CD8-positive, alpha-beta memory T cell (primary cell): ENCODE data around the gene LPP. TPM values are rescaled to one million over a fixed set of nuclear protein-coding genes. Genes with fewer than 3 reads are reported as not detected.

Experiments used
- CTCF ChIA-PET: fragments of 350-600 bp; sonication (Branson Sonifier 250); formaldehyde crosslinking; loops from one replicate; lab custom pipeline; 2021; ENCODE audit warnings: antibody characterized with exemption; lab: Charles Lee
- POLR2A ChIA-PET: fragments of 350-600 bp; sonication (Branson Sonifier 250); formaldehyde crosslinking; loops from one replicate; lab custom pipeline; 2021; ENCODE audit warnings: antibody characterized with exemption; lab: Charles Lee
- DNase-seq, 5 donors: peaks; one replicate each; pipeline versions ENCODE4 v3.0.0 to v3.0.0-alpha.2; 2020 to 2022; ENCODE audit warnings: mixed read lengths in 1 of 5
- H3K27ac ChIP-seq: one replicate; pipeline ENCODE4 v1.7.0; 2013; ENCODE audit warnings: low read depth, mild to moderate bottlenecking, low read length, moderate library complexity
- H3K27me3 ChIP-seq: 2 replicates; pipeline ENCODE4 v1.7.0; 2013; ENCODE audit warnings: low read length, mild to moderate bottlenecking; ENCODE audit not compliant: insufficient read depth, poor library complexity, severe bottlenecking
- H3K36me3 ChIP-seq: 2 replicates; pipeline ENCODE4 v1.7.0; 2013; ENCODE audit warnings: mild to moderate bottlenecking, low read length, moderate library complexity; ENCODE audit not compliant: insufficient read depth
- H3K4me1 ChIP-seq: 2 replicates; pipeline ENCODE4 v1.7.0; 2013; ENCODE audit warnings: mild to moderate bottlenecking, low read length, moderate library complexity; ENCODE audit not compliant: insufficient read depth
- H3K4me3 ChIP-seq: 2 replicates; pipeline ENCODE4 v1.7.0; 2013; ENCODE audit warnings: mild to moderate bottlenecking, low read length
- H3K9me3 ChIP-seq: 2 replicates; pipeline ENCODE4 v1.7.0; 2013; ENCODE audit warnings: mild to moderate bottlenecking, low read length
- H3K27ac Mint-ChIP-seq, 8 donors: one replicate each; pipeline ENCODE4 v1.8.0; 2020 to 2021; ENCODE audit warnings: mixed read lengths in 8 of 8, mild to moderate bottlenecking in 6 of 8, inconsistent platforms in 3 of 8, moderate library complexity in 3 of 8
- H3K27me3 Mint-ChIP-seq, 2 donors: one replicate each; pipeline ENCODE4 v1.8.0; 2020 to 2021; ENCODE audit warnings: mixed read lengths in 2 of 2, mild to moderate bottlenecking in 1 of 2, moderate library complexity in 1 of 2
- H3K36me3 Mint-ChIP-seq, 3 donors: one replicate each; pipeline ENCODE4 v1.8.0; 2020 to 2021; ENCODE audit warnings: mixed read lengths in 3 of 3, inconsistent platforms in 1 of 3, mild to moderate bottlenecking in 1 of 3
- H3K4me1 Mint-ChIP-seq, 3 donors: one replicate each; pipeline ENCODE4 v1.8.0; 2020 to 2021; ENCODE audit warnings: mixed read lengths in 3 of 3, inconsistent platforms in 1 of 3, mild to moderate bottlenecking in 1 of 3
- H3K4me3 Mint-ChIP-seq, 7 donors: one replicate each; pipeline ENCODE4 v1.8.0; 2020 to 2021; ENCODE audit warnings: mixed read lengths in 7 of 7, mild to moderate bottlenecking in 6 of 7, moderate library complexity in 4 of 7, inconsistent platforms in 2 of 7
- H3K9me3 Mint-ChIP-seq, 5 donors: one replicate each; pipeline ENCODE4 v1.8.0; 2020 to 2022; ENCODE audit warnings: mixed read lengths in 5 of 5, mild to moderate bottlenecking in 3 of 5, moderate library complexity in 2 of 5, inconsistent platforms in 1 of 5
- polyA plus RNA-seq: library from polyadenylated mRNA; unstranded; fragments of 300-500 nt; fragmentation: Illumina TruSeq; gene quantifications from one replicate; pipeline ENCODE4 v1.2.3, GENCODE V29; 2021
- total RNA-seq, 2 experiments: library from RNA; stranded (reverse); gene quantifications; one replicate each; pipeline ENCODE4 v1.2.3, GENCODE V29; 2021

Gene LPP
- total and polyA plus RNA-seq, 3 experiments from 2014 or later, result 13.4 to 23.5 (median 18.0) TPM

GRCh38 chr3:188153437-188154013 lies 432 bp upstream of the LPP start:
- DNase-seq, result peak; percentile 8 to 61 (median 36)
- Mint-ChIP-seq H3K4me3 (peak overlapping the region; percentile 83 to 95 (median 90)), H3K27me3 (no peaks in the 10 kb centered on the region), H3K4me1 (peaks cover 49 to 70% (median 55%) of the 10 kb centered on the region in 3 donors), H3K9me3 (no peaks in the 10 kb centered on the region), H3K36me3 (peaks cover 0 to 3% (median 1%) of the 10 kb centered on the region in 3 donors), H3K27ac (peak overlapping the region; percentile 48 to 96 (median 86))
- H3K4me1 ChIP-seq, result peaks cover 25% of the 10 kb centered on the region
- no peaks in the 10 kb centered on the region for H3K36me3 ChIP-seq
- H3K9me3 ChIP-seq, result no peaks in the 10 kb centered on the region
- no peak overlapping the region for H3K27ac ChIP-seq
- CTCF ChIA-PET, result interaction anchor here (0.7 to 2.5 kb wide), 5 partner anchors 18 to 415 kb away, joined by 3 to 9 read pairs (median 3); no protein-coding TSS in a partner anchor
- POLR2A ChIA-PET, result interaction anchor here (0.6 to 1.5 kb wide), 5 partner anchors 17 to 412 kb away, joined by 3 to 4 read pairs (median 4); partner anchors contain the start of gene BCL6
- no peaks in the 10 kb centered on the region for H3K27me3 ChIP-seq
- peak overlapping the region; percentile 72 for H3K4me3 ChIP-seq

DNA sequence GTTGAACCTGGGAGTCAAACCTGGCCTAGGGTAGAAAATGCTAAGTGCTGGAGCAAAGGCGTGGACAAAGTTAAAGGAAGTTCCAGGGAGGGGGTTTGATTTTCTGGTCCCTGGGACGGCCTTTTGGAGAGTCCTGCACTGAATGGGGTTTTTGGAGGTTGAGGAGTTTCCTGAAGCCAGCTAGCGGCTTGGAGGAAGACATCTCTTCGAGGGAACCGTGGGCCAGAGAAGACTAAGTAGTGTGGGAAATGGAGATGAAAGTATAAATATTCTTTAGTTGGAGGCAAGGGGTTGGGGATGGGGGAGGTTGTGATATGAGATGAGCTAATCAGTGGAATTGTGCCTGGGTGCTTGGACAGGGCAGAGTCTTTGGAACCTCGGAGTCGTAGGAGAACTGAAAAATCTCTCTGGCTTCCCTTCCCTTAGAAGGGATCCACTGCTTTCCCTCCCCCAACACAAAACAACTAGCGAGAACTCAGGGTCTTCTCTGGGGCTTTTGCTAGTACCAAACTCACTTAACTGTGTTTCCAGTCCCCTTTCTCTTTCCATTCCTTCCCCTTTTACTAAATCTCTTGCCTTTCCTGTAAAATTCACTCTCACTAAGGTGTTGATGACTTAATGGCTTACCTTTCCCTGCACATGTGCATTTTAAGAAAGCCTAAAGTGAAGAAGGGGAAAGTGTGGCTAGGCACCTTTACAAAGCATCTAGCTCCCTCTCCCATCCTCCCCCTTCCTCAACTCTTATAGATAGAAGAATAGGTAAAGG lies 1.0 kb downstream of the LPP start:
- peaks cover 0 to 3% (median 1%) of the 10 kb centered on the region in 3 donors for H3K36me3 Mint-ChIP-seq
- ChIA-PET POLR2A (interaction anchor here (0.6 to 0.9 kb wide), 2 partner anchors 16 to 412 kb away, joined by 6 to 7 read pairs; no protein-coding TSS in a partner anchor), CTCF (interaction anchor here (0.9 to 2.5 kb wide), 5 partner anchors 15 to 887 kb away, joined by 3 to 9 read pairs (median 3); partner anchors contain the start of gene BCL6)
- H3K27me3 Mint-ChIP-seq, result no peaks in the 10 kb centered on the region
- H3K36me3 ChIP-seq, result no peaks in the 10 kb centered on the region
- H3K4me3 Mint-ChIP-seq, result peak overlapping the region; percentile 83 to 93 (median 89)
- peaks cover 25% of the 10 kb centered on the region for H3K4me1 ChIP-seq
- H3K4me1 Mint-ChIP-seq, result peaks cover 53 to 70% (median 59%) of the 10 kb centered on the region in 3 donors
- peak overlapping the region; percentile 58 for H3K4me3 ChIP-seq
- H3K27me3 ChIP-seq, result no peaks in the 10 kb centered on the region
- no peaks in the 10 kb centered on the region for H3K9me3 ChIP-seq
- peak overlapping the region; percentile 43 for H3K27ac ChIP-seq
- no peaks in the 10 kb centered on the region for H3K9me3 Mint-ChIP-seq
- H3K27ac Mint-ChIP-seq, result peak overlapping the region; percentile 77 to 96 (median 92)
- no peak for DNase-seq

DNA sequence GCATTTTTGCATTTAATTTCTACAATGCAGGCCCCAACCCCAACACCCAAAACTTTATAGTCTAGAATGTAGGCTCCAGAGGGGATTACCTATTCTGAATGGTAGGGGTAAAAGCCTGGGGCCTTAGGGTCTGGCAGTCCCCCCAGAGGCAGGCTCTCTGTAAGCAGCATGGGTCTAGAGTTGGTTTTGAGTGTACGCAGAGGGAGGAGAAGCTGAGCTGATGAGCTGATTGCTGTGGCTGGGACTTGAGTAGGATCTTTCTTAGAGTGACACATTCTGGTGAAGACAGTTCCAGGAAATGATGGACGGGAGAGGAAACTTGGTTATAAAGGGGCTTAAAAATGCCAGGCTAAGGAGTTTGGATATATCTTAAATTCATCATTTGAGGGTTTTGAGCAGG lies 2.1 kb downstream of the LPP start:
- Mint-ChIP-seq H3K27me3 (no peaks in the 10 kb centered on the region), H3K4me3 (peak overlapping the region; percentile 3 to 93 (median 89)), H3K36me3 (peaks cover 0 to 4% (median 3%) of the 10 kb centered on the region in 3 donors), H3K27ac (peak overlapping the region in 6 of 8 donors; percentile 9 to 94 (median 74)), H3K4me1 (peaks cover 60 to 80% (median 67%) of the 10 kb centered on the region in 3 donors), H3K9me3 (no peaks in the 10 kb centered on the region)
- H3K27ac ChIP-seq, result no peak overlapping the region
- H3K9me3 ChIP-seq, result no peaks in the 10 kb centered on the region
- H3K4me3 ChIP-seq, result no peak overlapping the region
- no peak for DNase-seq
- peaks cover 25% of the 10 kb centered on the region for H3K4me1 ChIP-seq
- no peaks in the 10 kb centered on the region for H3K36me3 ChIP-seq
- ChIA-PET POLR2A (no interaction called here), CTCF (no interaction called here)
- H3K27me3 ChIP-seq, result no peaks in the 10 kb centered on the region

DNA sequence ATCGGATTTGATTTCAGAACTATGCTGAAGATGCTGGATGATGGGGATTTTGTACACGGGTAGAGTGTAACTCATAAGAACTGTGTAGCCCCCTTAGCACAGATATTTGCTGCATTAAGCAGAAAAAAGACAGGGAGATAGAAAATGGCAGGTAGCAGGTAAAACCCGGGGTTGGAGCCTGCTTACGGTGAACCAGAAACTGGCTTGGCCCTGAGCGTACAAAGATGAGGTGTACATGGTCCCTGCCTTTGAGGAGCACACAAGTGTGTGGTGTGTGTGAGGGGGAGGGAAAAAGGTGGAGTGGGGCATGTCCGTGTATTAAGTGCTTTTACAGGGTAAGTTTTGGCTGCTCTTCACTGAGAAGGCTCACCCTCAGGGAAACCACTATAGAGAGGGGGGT lies 3.5 kb downstream of the LPP start:
- no peaks in the 10 kb centered on the region for H3K27me3 Mint-ChIP-seq
- peak overlapping the region in 5 of 8 donors; percentile 5 to 71 (median 46) for H3K27ac Mint-ChIP-seq
- no peaks in the 10 kb centered on the region for H3K27me3 ChIP-seq
- no peak overlapping the region for H3K27ac ChIP-seq
- H3K36me3 ChIP-seq, result no peaks in the 10 kb centered on the region
- no peaks in the 10 kb centered on the region for H3K9me3 Mint-ChIP-seq
- CTCF ChIA-PET, result no interaction called here
- H3K4me1 Mint-ChIP-seq, result peaks cover 58 to 89% (median 75%) of the 10 kb centered on the region in 3 donors
- no peak overlapping the region for H3K4me3 ChIP-seq
- H3K4me1 ChIP-seq, result peaks cover 25% of the 10 kb centered on the region
- H3K36me3 Mint-ChIP-seq, result peaks cover 0 to 6% (median 3%) of the 10 kb centered on the region in 3 donors
- peak overlapping the region in 2 of 7 donors; percentile 14 to 37 for H3K4me3 Mint-ChIP-seq
- DNase-seq, result no peak
- no peaks in the 10 kb centered on the region for H3K9me3 ChIP-seq
- POLR2A ChIA-PET, result no interaction called here

DNA sequence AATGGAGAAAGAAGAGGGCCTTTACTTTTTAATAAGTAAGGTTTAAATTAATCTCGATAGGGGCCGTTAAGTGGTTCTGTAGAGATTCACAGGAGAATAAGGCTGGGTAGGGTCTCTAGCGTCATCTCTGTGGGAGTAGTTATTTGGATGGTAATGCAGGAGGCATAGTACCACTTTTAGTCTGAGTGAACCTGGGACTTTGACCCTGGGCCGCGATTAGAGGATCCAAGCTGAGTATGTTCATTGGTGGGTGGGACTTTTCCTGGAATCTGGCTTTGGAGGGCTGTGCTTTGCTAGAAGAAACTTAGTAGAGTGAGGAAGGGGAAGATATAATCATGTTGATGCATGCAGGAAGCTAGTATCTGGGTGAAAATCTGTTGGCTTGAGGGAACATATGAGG lies 4.0 kb downstream of the LPP start:
- peak overlapping the region in 3 of 7 donors; percentile 17 to 48 (median 28) for H3K4me3 Mint-ChIP-seq
- POLR2A ChIA-PET, result no interaction called here
- H3K4me1 Mint-ChIP-seq, result peaks cover 58 to 86% (median 75%) of the 10 kb centered on the region in 3 donors

DNA sequence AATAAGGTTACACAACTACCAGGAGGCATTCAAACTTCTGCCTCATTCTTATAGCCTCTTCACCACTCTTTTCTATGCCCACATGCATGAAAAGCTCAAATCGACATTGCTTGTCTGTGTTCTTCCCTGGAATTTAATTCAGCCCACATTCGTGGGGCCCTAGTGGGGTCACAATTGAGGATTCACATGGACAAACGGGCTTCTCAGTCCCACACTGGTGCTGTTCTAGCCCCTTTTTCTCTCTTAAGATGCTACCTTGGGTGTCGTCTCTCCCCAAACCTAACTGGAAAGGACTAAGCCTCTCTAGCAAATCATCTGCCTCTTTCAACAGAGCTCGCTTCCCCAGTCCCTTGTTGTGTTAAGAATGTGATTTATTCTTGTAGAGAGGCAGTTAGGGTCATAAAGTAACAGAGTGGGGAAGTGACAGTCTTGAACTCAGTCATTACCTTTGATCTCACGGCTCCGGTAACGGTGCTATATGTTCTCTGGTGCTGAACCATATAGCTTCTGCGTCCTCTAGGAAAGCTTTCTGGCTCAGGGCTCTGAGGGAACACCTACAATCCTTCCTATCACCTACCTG lies 4.9 kb downstream of the LPP start:
- H3K4me1 ChIP-seq, result peaks cover 24% of the 10 kb centered on the region
- H3K27me3 Mint-ChIP-seq, result no peaks in the 10 kb centered on the region
- H3K36me3 ChIP-seq, result no peaks in the 10 kb centered on the region
- no peaks in the 10 kb centered on the region for H3K9me3 ChIP-seq
- ChIA-PET CTCF (interaction anchor here (0.9 kb wide), 1 partner anchor 183 kb away, joined by 3 read pairs; no protein-coding TSS in a partner anchor), POLR2A (no interaction called here)
- H3K4me3 ChIP-seq, result no peak overlapping the region
- H3K9me3 Mint-ChIP-seq, result no peaks in the 10 kb centered on the region
- DNase-seq, result no peak
- no peak overlapping the region for H3K27ac ChIP-seq
- H3K36me3 Mint-ChIP-seq, result peaks cover 0 to 6% (median 2%) of the 10 kb centered on the region in 3 donors
- H3K27ac Mint-ChIP-seq, result peak overlapping the region in 5 of 8 donors; percentile 2 to 54 (median 24)
- no peaks in the 10 kb centered on the region for H3K27me3 ChIP-seq
- H3K4me3 Mint-ChIP-seq, result peak overlapping the region in 3 of 7 donors; percentile 18 to 36 (median 20)
- H3K4me1 Mint-ChIP-seq, result peaks cover 60 to 88% (median 76%) of the 10 kb centered on the region in 3 donors

More for the DNA sequence above, 4.0 kb downstream of the LPP start:
- no peak overlapping the region for H3K27ac ChIP-seq
- peak overlapping the region in 5 of 8 donors; percentile 5 to 74 (median 14) for H3K27ac Mint-ChIP-seq
- no peaks in the 10 kb centered on the region for H3K27me3 Mint-ChIP-seq
- no peaks in the 10 kb centered on the region for H3K9me3 ChIP-seq
- no peak overlapping the region for H3K4me3 ChIP-seq
- H3K4me1 ChIP-seq, result peaks cover 23% of the 10 kb centered on the region
- no peak for DNase-seq
- H3K36me3 Mint-ChIP-seq, result peaks cover 0 to 6% (median 3%) of the 10 kb centered on the region in 3 donors
- no peaks in the 10 kb centered on the region for H3K9me3 Mint-ChIP-seq
- H3K36me3 ChIP-seq, result no peaks in the 10 kb centered on the region
- no peaks in the 10 kb centered on the region for H3K27me3 ChIP-seq
- CTCF ChIA-PET, result no interaction called here

GRCh38 chr3:188160751-188161150 lies 6.8 kb downstream of the LPP start:
- POLR2A ChIA-PET, result no interaction called here
- H3K27me3 Mint-ChIP-seq, result no peaks in the 10 kb centered on the region
- Histone ChIP-seq H3K27ac (no peak overlapping the region), H3K36me3 (no peaks in the 10 kb centered on the region), H3K4me1 (peaks cover 30% of the 10 kb centered on the region), H3K9me3 (no peaks in the 10 kb centered on the region), H3K4me3 (no peak overlapping the region), H3K27me3 (no peaks in the 10 kb centered on the region)
- H3K36me3 Mint-ChIP-seq, result peaks cover 0 to 7% (median 0%) of the 10 kb centered on the region in 3 donors
- no peak for DNase-seq
- H3K9me3 Mint-ChIP-seq, result no peaks in the 10 kb centered on the region
- H3K4me3 Mint-ChIP-seq, result peak overlapping the region in 2 of 7 donors; percentile 7 to 50
- peaks cover 62 to 91% (median 80%) of the 10 kb centered on the region in 3 donors for H3K4me1 Mint-ChIP-seq
- peak overlapping the region in 5 of 8 donors; percentile 0 to 39 (median 19) for H3K27ac Mint-ChIP-seq
- CTCF ChIA-PET, result interaction anchor here (1.0 kb wide), 1 partner anchor 413 kb away, joined by 4 read pairs; no protein-coding TSS in a partner anchor
